HG03442 (cell line): ENCODE measurements around the gene CTH.
"Not testable (repeated sequence)": the region's sequence is repeated elsewhere in the genome, so short reads cannot be mapped to it uniquely, and the experiment has no call there.

Experiments used
- ATAC-seq: cut with Tn5 transposase; IDR thresholded peaks from one replicate; pipeline ENCODE4 v1.9.1; 2021; ENCODE audit warnings: mild to moderate bottlenecking, moderate library complexity; ENCODE audit not compliant: unreplicated experiment

Gene CTH

DNA sequence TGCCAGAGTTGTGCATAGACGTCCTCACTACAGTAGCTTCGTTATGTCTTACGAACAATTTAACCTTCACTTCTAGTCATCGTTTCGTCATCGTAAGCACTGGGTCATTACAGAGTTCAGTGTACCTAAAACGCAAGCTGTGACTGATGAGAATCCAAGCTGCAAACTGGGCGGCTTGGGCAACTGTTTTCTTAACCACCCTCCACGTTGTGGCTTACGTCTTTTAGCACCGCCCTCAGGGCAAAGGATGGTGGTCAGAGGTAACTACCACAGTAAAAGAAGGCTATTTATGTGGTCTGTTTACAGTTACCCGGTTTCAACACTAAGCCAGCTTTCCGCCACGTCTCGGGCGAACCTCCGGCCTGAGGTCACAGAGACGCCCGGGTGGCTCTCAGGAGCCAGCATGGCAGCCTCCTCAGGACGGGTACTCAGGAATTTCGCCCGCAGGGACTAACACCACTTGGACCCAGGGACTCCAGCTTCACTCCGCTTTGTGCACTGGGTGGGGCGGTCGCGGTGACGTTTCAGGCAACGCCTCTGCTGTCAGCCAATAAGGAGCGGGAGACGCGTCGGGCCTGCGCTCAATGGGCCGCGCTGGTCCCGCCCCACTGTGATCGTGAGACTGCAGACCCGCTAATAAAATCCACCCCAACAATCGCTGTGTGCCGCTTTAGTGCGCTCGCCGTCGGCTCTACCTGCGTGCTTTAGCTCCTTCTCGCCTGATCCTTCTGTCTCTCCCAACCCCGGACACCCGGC lies at the start of gene CTH:
Gene CTH (plus strand): TSS at position 665 of the 756 bp plus-strand sequence. CDS start 148 bp downstream, outside the sequence.
- peak; percentile 96 for ATAC-seq

DNA sequence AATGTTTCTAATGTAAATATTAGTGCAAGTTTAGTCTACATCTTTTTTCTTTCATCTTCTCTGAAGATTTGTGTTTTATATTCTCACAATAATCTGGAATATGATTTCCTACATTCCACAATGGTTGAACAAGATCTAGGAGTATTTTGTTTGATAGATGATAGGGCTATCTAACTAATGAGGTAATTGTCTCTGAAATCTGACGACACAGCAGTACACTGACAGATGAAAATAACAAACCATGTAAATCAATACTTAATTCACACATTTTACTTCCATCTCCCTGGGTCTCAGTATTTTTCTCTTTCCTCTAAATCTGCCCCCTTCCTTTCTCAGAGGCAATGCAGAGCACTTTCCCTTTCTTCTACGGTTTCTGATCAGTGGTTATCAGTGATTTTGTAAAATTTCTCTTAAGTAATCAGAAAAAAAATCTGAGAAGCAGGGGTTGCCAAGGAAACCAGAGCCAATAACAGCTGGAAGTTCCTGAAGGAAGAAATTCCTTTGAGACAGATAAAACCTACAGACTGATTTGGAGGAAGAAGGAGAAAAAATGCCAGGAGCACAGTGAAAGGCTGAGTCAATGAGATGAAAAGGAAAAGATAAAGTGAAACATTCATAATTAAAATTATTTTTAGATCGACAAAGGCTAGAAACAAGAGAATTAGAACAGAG lies 49.2 kb upstream of the CTH start:
- no peak for ATAC-seq

DNA sequence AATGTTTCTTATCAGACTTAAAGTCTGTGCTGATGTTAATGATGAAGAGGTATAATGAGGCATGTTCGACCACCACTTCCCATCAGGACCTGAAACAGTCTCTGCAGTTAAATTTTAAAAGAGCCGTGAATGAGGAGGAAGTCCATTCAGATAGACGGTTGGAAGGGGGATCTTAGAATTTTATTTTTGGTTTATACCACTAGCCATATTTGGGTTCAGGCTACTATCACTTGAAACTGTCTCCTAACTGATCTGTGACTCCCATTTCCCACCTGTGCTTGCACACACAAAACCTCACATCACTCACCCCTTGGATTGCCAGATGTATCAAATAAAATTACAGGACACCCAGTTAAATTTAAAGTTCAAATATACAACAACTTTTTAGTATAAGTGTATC lies 46.6 kb upstream of the CTH start:
- ATAC-seq: no peak

- not testable (repeated sequence) for ATAC-seq
Observed at GRCh38 chr1:70366425-70366952, 44.6 kb upstream of the CTH start.

GRCh38 chr1:70366997-70367396 lies 44.1 kb upstream of the CTH start:
- ATAC-seq: not testable (repeated sequence)

GRCh38 chr1:70367397-70367796 lies 43.7 kb upstream of the CTH start:
- not testable (repeated sequence) for ATAC-seq

DNA sequence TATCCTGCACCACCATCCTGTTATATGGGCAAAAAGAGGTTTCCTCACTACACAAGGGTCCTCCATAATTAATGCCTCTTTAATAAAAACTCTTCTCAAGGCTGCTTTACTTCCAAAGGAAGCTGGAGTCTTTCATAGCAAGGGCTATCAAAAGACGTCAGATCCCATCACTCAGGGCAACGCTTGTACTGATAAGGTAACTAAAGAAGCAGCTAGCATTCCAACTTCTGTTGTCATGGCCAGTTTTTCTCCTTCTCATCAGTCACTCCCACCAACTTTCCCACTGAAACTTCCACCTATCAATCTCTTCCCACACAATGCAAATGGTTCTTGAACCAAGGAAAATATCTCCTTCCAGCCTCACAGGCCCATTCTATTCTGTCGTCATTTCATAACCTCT lies 39.5 kb upstream of the CTH start:
- not testable (repeated sequence) for ATAC-seq

GRCh38 chr1:70372426-70372825 lies 38.6 kb upstream of the CTH start:
- no peak for ATAC-seq

GRCh38 chr1:70373580-70373979 lies 37.5 kb upstream of the CTH start:
- ATAC-seq: not testable (repeated sequence)

DNA sequence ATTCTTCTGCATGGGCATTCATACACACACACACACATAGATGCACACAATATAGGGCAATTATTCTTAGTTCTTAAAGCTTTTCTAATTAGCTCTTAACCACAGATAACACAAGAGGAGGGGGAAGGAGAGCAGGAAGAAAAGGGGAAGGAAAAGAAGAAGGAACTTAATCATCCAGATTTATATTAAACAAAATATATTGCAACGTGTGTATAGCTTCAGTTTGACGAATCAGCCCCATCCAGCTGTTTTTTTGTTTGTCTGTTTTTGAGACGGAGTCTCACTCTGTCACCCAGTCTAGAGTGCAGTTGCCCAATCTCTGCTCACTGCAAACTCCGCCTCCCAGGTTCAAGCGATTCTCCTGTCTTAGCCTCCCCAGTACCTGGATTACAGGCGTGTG lies 34.9 kb upstream of the CTH start:
- ATAC-seq: no peak

GRCh38 chr1:70382682-70383081 lies 28.4 kb upstream of the CTH start:
- peak; percentile 60 for ATAC-seq

- no peak for ATAC-seq
Observed at GRCh38 chr1:70383483-70383882, 27.6 kb upstream of the CTH start.

- no peak for ATAC-seq
Observed at GRCh38 chr1:70384542-70384941, 26.5 kb upstream of the CTH start.

GRCh38 chr1:70385477-70385876 lies 25.6 kb upstream of the CTH start:
- ATAC-seq: no peak

DNA sequence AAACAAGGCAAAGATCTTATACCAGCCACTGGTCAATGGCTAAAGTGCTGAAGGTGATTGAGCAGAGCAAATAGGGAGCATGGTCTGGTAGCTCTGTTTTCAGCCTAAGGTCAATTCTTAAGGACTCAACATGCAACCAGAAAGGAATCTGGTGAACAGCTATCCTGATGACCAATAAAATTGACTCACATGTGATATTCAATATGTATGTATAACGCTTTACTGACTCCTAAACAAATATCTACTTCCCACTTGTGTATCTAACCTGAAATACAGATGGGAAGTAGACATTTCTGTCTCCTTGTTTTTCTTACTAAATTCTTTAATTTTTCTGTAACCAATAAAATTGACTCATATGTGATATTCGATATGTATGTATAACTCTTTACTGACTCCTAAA lies 24.9 kb upstream of the CTH start:
- ATAC-seq: no peak

DNA sequence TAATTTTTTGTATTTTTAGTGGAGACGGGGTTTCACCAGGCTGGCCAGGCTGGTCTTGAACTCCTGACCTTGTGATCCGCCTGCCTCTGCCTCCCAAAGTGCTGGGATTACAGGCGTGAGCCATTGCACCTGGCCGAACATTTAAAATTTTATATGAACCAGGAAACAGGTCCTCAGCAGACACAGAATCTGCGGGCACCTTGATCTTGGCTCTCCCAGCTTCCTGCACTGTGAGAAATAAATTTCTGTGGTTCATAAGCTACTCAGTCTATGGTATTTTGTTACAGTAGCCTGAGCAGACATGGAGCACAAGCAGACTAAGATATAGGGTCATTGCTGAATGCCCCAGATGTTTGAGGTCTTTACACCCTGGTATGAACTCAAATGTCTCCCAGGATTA lies 23.6 kb upstream of the CTH start:
- ATAC-seq: no peak

- ATAC-seq: no peak
Observed at GRCh38 chr1:70392626-70393025, 18.4 kb upstream of the CTH start.

- ATAC-seq: no peak
Observed at GRCh38 chr1:70396607-70397006, 14.5 kb upstream of the CTH start.

DNA sequence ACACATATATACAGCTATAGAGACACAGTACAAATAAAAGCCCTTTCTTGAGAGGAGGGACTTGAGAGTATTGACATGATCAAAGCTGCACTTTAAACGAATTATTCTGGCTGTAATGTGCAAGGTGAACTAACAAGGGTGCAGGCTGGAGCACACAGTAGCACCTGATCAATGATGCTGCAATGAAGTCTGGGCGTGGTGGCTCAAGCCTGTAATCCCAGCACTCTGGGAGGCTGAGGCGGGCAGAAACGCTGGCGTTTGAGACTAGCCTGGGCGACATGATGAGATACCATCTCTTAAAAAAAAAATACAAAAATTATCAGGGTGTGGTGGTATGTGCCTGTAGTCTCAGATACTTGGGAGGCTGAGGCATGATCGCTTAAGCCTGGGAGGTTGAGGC lies 14.1 kb upstream of the CTH start:
- no peak for ATAC-seq

DNA sequence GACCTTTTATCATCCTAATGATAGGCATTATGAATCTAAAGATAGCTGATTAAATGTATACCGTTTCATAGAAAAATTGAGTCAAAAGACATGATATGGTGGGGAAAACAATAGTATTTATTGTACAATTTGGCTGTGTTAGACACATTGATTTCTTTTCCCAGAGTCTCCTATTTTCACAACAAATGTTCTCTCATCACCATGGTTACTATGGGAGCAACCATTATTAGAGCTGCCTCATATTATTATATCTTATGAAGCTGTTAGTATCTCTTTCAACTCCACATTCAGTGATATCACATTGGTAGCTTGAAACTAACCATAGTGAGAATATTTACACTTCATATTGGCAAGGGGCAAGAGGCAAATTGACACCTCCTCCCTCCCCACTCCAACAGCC lies 10.7 kb upstream of the CTH start:
- no peak for ATAC-seq

DNA sequence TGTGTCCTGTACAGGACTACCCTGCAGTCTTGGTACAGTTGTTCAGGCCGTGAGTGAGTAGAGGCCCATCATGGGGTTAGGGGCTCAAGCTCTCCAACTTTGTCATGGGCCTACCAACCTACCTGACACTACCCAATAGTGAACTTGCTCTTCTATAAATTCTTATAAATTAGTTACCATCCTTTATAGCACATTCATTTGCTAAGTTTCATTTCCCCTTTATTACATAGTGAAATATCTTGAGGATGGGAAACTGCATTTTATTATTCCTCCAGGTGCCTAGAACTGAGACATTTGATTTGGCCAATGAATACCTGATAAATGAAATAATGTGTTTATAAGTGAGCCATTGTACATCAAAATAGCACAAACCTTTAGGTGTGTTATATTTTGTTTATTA lies 9.1 kb upstream of the CTH start:
- no peak for ATAC-seq

DNA sequence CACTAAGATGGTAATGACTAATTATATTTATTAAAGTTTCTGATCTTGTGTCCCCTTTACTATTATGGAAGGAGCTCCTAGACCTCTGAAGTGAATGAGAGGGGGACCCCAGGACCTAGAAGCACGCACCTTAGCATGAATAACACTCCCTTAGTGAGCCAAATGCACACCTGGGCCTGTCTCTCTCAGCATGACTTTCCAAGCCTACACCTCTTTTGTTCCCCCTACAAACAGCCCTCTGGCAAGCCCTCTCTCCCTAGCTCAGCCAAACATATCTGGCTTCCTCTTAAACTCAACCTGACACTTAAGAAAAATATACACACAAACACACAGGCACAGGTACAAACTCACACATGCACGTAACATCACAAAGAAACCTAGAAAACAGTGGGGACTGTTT lies 7.3 kb upstream of the CTH start:
- no peak for ATAC-seq
